ENCODE data around the gene SSRP1.
A peak's percentile ranks its signal among the peaks of the same experiment; 100 is the strongest.

Gene SSRP1

DNA sequence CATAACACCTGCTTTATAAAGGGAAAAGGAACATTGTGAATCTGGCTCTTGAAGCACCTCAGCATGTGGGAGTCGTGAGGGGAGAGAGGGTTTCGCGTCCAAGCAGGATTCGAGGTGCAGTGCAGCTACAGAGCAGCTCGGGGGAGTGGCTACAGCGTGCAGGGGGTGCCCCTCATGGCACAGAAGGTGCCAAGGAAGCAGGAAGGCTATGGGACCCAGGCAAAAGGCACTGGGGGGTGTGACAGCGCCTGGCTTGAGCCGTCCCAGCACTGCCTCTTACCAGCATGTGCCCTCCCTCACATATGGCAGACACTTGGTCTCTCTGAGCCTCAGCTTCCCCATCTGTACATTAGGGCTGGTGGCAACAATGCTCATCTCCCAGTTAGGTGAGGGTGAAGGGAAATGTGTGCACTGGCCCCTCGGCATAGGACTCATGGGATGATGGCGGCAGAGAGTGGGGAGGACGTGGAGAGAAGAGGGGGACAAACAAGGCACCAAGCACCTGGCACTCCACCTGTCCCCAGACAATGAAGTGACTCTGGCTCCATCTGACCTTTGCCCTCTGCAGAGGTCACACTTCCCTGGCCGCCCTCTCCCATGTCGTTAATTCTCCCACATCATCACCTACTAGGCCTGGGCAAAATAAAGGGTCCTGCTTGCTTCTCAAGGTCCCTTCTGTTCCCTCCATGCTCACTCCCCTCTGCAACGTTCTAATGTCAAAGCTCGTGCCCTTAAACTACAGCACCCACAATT, 21.3 kb downstream of the SSRP1 start:
- DNase-seq (ENCODE audit: low spot score), result no peak

DNA sequence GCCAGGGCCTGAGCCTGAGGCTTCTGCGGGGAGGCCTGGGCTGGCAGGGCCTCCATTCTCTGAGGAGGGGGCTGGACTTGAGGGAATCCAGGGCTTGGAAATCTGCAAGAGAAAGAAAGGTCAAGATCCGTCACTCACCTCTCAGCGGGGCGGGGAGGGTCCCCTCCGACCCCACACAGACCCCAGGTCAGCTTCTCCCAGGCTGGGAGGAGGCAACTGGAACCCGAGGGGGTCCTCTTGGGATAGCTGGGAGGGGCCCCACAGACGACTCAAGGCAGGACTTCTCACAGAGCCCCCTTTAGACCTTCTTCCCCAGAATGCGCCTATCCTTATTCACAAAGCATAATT, 21.9 kb downstream of the SSRP1 start:
- no peak for DNase-seq (ENCODE audit: low spot score)

DNA sequence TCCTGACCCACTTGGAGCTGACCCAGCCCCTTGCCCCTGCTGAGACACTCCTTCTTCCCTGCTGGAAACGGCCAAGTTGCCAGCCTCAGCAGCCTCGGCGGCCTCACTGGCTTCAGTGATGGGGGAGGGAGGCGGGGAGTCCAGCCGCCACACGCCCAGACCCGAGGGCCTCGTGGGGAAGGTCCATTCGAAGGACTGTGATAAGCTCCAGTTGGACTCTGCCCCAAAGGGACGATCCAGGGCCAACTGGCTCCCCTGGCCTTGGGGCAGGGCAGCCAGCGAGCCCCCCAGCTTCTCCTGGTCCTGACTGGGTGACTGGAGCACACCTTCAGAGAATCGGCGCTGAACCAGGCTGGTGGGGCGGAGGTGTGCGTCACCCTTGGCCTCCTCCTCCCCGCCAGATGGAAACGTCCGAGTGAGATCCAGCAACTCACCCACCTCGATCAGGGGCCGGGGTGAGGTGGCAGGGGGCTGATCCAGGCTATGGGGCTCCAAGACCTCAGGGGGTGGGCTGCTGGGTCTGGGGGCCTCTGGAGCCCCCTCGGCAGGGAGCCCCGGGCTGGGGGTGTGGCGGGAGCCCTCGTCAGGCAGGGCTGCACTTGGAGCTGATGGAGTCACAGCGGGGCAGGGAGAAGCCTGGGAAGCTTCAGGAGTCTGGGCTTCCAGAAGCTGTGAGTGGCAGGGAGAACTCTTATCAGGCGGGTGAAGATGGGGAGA, 22.5 kb downstream of the SSRP1 start:
- no peak for DNase-seq (ENCODE audit: low spot score)

- no peak for DNase-seq (ENCODE audit: low spot score)
Observed at GRCh38 chr11:57312511-57313021, 23.1 kb downstream of the SSRP1 start.

GRCh38 chr11:57311109-57311936, 24.4 kb downstream of the SSRP1 start:
- peak; percentile 61 for DNase-seq (ENCODE audit: low spot score)

DNA sequence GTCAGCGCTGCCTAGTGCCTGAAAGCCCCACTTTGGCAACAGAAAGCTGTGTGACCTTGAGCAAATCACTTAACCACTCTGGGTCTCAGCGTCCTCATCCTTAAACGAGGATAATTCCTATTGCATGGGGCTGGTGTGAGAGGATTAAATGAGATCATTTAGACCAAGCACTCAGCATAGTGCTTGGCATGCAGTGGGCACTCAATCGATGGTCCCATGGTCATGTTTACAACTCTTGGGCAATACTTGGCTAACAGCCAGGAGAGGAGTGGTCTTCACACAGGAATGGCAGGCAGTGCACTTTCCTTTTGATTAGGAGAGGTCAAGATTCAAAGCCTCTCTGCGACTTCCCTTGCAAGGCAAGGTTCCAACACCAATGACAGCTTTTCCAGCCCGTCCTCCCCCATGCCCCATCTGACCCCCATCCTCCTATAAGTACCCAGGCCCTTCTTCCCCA, 25.0 kb downstream of the SSRP1 start:
- DNase-seq (ENCODE audit: low spot score), result no peak

DNA sequence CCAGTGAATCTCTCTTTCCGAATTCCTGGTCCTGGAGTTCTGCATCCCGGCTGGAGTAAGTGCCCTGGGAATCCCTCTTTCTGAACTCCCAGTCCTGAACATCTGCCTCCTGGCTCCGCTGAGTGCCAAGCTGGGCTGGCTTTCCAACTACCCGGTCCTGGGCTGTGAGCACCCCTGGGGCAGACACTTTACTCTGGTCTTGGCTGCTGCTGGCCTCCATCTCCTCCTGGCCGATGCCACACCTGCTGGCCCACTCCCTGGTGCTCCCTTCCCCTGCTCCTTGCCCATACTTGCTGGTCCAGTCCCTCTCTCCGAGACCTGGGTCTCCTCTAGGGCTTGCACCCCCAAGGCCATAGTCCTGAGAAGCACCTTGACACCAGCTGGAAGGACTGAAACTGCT, 25.6 kb downstream of the SSRP1 start:
- no peak for DNase-seq (ENCODE audit: low spot score)

- no peak for DNase-seq (ENCODE audit: low spot score)
Observed at GRCh38 chr11:57309106-57310059, 26.3 kb downstream of the SSRP1 start.

DNA sequence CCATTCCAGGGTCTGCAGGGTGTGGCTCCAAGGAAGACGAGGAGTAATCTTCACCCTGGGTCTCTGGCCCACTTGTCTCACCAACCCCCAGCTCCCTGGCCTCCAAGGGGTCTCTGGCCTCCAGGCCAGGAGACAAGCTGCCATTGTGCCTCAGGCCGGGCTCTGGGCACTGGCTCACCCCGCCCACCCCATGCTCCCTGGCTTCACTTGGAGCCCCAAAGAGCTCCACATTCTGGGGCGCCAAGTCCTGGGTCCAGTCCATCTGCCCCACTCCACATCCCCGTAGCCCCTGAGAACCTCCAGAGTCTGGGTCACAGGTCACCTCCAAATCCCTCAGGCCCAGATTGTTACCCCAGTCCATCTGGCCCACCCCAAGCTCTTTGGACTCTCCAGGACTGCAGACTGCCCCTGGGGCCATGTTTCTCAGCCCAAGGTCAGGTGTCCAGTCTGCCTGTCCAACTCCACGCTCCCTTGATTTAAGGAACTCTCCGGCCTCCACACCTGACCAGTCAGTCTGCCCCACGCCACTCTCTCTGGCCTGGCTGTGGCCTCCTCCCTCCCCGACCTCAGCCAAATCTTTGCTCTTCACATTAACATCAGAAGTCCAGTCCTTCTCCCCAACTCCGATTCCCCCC, 27.1 kb downstream of the SSRP1 start:
- no peak for DNase-seq (ENCODE audit: low spot score)

DNA sequence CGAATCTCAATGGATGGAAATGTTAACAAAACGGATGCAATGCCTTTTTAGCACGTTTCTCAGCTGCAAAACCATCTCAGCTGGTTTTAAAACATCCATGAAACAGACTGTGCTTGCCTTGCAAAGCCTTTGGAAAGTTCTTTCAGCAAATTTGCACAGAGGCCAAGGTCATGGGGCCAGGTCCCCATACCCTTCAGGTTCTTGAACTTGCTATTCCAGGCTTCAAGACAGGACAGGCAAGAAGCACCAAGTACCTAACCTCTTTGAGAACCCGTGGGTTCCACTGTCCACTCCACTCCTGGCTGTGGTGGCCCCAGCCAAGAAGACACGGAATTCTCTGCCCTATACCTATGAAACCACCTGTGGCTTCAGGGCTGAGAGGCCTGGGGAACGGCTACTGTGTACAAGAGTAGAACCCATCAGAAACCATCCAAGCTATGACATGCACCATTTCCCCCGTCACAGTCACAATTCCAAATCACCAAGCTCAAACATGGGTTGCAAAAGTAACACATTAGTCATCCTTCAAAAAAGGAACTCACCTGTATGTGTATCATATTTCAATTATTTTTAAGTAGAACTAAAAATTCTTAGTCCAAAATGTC, 27.9 kb downstream of the SSRP1 start:
- no peak for DNase-seq (ENCODE audit: low spot score)

- no peak for DNase-seq (ENCODE audit: low spot score)
Observed at GRCh38 chr11:57306940-57307565, 28.6 kb downstream of the SSRP1 start.

- no peak for DNase-seq (ENCODE audit: low spot score)
Observed at GRCh38 chr11:57306161-57306876, 29.4 kb downstream of the SSRP1 start.

- no peak for DNase-seq (ENCODE audit: low spot score)
Observed at GRCh38 chr11:57305523-57305922, 30.2 kb downstream of the SSRP1 start.

DNA sequence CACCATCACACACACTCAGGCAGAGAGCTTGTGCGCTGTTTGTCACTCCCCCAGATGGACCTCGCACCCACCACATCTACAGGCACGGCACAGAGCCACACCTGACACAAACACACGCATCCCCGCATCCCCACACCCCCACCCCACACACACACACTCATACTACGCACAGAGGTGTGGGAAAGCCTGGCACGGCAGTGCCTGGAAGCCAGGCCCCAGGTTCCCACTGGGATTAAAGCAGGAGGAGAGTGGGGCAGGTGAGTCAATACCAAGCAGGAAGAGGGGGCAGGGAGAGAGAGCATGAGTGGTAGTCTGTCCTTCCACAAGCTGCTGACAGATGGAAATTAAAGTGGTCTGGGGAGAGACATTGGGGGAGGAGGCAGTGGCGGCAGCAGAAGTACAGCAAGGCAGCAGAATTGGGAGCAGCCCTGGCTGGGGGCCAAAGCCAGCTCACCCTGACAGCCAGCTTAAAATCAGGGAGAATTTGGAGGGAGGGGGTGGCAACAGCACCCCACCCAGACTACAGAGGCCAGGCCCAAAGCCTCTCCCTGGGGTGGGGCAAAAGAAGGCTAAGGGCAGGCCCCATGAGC, 31.6 kb downstream of the SSRP1 start:
- DNase-seq (ENCODE audit: low spot score), result no peak

GRCh38 chr11:57303280-57303989, 32.3 kb downstream of the SSRP1 start:
- no peak for DNase-seq (ENCODE audit: low spot score)

DNA sequence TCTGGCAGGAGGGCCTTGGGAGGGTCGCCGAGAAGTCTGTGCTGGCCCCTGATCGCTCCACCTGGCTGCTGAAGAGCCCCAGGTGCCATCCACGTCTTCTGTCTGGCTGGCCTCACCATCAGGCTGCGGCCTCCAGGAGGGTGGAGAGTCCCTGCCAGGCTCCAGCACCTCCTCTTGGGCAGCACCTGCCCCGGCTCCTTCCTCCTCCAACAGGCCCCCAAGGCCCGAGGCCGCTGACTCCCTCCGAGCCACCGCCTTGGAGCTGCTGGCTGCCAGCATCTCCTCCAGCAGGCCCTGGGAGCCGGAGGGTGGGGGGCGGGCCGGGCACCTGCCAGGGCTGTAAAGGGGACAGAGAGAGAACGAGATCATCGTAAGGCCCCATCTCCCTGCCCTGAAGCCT, 33.2 kb downstream of the SSRP1 start:
- no peak for DNase-seq (ENCODE audit: low spot score)

GRCh38 chr11:57301711-57302423, 33.8 kb downstream of the SSRP1 start:
- DNase-seq (ENCODE audit: low spot score), result no peak

DNA sequence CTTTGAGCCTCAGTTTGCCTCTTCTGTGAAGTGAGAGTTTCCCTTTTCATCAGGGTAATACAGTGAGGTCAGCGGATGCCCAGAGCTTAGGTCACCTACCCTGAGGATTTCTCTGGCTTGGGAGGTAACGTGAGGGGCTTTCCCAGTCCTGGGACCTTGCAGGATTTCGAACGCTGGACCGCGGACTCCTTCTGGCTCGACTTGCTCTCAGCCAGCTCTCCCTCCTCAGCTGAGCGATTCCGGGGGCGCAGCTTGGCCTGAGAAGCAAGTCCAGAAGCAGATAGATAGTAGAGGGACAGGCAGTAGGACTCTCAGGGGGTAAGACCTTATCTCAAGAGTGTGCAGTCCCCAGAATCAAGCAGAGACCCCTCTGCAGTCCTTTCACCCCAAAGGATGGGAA, 34.9 kb downstream of the SSRP1 start:
- DNase-seq (ENCODE audit: low spot score), result no peak
